ENCODE data around the gene RBM14.
"Not testable (repeated sequence)": the region's sequence is repeated elsewhere in the genome, so short reads cannot be mapped to it uniquely, and the experiment has no call there.

Gene RBM14

DNA sequence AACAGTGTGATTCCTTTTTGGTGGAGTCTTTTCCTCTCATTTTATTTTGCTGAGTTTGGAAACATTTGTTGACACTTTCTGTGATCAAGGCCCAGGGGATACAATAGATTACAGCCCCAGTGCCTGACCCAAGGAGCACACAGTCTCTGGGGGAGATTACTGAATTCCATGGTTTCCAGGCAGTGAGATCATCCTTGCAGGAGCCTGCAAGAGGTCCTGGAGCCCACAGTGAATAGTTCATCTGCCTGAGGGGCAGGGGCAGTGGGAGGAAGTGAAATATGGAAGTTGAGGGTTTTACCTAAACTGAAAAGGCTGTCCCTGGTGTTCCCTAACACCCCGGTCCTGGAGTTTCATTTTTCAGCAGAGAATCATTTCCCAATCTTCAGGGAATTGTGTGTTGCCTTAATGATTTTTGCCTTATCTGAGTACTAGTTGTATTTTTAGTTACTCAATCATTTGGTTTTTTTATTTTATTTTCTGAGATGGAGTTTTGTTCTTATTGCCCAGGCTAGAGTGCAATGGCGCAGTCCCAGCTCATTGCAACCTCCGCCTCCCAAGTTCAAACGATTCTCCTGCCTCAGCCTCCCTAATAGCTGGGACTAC is 15.7 kb upstream of the RBM14 start:
- no peak for DNase-seq

DNA sequence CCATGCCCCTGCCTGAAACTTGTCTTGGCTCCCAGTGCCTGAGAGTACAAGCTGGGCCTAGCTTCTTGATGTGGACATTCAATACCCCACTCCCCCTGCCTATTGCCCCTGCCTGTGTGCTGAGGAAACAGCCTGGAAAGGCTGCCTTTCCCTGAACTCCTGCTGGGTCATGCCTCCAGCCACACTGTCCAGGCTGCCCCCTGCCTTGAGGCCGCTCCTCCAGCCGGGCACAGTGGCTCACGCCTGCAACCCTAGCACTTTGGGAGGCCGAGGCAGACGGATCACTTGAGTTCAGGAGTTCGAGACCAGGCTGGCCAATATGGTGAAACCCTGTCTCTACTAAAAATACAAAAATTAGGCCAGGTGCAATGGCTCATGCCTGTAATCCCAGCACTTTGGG is 13.4 kb upstream of the RBM14 start:
- no peak for DNase-seq

DNA sequence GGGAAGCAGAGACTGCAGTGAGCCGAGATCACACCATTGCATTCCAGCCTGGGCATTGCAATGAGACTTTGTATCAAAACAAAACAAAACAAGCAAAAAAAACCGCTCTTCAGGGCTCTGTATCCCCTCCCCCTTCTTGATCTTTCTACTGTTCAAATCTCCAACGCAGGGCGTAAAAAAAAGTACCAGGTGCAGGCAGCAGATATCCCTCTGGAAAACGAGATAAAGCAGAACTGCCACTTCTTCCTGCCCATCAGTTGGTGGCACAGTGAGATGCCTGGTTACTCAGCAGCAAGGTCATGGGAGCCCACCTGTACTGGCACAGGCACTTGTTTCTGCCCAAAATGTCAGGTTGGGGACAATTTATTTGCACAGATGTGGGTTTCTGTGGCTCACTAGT is 12.3 kb upstream of the RBM14 start:
- no peak for DNase-seq

DNA sequence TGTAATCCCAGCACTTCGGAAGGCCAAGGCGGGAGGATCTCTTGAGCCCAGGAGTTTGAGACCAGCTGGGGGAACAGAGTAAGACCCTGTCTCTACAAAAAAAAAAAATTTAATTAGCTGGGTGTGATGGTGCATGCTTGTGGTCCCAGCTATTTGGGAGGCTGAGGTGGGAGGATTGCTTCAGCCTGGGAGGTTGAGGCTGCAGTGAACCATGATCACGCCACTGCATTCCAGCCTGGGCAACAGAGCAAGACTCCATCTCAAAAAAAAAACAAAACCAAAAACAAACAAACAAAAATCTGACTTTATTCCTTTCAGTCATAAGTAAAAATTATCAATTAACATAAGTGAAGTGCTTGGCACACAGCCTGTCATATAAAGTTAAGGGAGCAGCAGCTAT is 9.8 kb upstream of the RBM14 start:
- not testable (repeated sequence) for DNase-seq

DNA sequence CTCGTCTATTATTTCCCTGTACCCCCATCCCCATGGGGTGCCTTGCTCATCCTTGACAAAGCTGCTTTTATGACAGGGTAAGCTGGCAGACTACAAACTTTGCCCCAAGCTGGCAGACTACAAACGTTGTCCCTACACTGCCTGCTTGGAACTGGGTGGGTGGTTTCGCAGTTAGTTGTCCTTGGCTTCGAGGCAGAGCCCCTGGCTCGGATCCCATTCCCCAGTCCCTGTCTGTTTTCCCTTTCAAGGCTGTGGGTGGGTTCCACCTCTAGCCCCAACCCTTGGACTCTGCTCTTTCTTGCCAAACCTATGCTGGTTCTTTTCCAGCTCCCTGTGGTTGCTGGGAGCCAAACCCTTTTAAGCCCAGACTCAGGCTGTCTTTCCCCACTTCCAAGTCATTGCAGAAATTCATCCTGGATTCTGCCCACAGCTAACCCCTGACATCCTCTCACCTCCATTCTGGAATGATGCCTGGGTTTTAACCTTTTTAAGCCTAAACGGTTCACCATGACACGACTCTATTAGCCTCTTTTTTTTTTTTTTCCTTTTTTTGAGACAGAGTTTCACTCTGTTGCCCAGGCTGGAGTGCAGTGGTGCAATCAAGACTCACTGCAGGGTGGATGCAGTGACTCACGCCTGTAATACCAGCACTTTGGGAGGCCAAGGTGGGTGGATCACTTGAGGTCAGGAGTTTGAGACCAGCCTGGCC is 9.2 kb upstream of the RBM14 start:
- no peak for DNase-seq

DNA sequence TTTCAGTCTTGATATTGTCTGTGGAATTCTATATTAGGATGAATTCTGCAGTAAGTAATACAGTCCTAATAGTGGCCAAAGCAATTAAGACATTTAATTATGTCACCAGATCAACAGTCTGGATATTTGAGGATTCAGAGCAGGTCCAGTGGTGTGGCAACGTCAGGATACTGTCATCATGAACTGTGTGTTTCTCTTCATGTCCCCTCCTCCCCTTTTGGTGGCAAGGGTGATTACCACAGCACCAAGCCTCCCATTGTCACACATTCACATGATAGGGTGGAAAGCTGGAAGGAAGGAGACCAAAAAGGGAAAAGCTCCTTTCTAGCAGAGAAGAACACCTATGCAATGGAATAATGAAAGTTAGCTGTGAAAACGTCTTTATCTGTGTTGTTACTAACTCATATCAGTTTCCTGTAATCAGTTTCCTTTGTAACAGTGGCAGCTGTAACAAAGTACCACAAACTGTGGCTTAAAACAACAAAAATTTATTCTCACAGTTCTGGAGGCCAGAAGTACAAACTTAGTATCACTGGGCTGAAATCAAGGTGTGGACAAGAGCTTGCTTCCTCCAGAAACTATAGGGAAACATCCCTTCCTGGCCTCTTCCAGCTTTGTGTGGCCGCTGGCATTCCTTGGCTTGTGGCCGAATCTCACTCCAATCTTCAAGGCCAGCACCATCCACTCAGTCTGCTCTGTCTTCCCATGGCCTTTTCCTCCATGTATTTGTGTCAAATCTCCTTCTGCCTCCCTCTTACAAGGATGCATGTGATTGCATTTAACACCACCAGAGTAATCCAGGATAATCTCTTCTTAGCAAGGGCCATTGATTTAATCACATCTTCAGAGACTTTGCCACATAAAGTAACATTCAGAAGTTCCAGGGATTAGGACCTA is 6.5 kb upstream of the RBM14 start:
- DNase-seq: no peak

DNA sequence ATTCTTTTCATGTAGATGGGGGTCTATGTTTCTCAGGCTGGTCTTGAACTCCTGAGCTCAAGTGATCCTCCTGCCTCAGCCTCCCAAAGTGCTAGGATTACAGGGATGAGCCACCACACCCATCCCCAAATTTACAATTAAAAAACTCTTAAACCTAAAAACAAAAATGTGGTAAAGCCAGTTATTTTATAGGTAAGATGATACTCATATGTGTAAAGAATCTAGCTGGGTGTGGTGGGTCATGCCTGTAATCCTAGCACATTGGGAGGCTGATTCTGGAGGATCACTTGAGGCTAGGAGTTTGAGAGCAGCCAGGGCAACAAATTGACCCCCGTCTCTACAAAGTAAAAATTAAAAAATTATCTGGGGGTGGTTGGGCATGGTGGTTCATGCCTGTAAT is 4.0 kb upstream of the RBM14 start:
- DNase-seq: no peak

DNA sequence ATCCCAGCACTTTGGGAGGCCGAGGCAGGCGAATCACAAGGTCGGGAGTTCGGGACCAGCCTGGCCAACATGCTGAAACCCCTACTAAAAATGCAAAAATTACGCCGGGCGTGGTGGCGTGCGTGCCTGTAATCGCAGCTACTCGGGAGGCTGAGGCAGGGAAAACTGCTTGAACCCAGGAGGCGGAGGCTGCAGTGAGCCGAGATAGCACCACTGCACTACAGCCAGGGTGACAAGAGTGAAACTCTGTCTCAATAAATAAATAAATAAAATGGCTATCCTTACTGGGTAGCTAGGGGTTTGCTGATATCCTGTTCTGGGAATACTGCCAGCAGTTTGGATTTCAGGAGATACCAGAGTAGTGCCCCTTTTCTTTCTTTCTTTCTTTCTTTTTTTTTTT is 2.4 kb upstream of the RBM14 start:
- DNase-seq: no peak

DNA sequence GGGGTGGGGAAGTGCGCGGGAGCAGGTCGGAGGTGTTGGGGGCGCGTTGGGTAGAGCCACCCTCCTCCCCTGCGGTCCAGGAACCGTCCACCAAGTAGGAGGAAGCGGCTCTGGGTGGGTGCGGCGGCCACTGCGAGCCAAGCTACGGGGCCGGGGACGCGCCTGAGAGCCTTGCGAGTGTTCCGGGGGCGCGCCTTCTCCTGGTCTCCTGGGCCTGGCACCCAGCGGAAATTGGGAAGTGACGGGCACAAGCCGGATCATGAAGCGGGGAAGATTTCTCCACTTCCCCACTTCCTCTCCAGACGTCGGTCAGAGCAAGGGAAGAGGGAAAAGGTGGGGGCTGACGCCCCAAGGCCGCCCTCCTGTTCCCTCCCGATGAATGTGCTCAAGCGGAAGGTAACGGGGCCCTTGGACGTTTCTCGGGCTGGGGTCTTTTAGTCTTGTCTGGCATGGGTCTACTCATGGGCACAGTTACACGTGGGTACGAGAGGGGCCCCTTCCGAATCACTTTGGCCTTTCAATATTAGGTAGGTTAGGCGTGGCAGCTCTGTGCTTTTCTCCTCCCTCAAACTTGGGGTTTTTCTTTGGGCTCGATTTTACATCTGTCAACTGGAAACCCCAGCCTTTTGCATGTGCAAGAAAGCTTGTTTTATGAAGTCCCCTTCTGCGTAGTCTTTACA is 865 bp downstream of the RBM14 start:
- no peak for DNase-seq

DNA sequence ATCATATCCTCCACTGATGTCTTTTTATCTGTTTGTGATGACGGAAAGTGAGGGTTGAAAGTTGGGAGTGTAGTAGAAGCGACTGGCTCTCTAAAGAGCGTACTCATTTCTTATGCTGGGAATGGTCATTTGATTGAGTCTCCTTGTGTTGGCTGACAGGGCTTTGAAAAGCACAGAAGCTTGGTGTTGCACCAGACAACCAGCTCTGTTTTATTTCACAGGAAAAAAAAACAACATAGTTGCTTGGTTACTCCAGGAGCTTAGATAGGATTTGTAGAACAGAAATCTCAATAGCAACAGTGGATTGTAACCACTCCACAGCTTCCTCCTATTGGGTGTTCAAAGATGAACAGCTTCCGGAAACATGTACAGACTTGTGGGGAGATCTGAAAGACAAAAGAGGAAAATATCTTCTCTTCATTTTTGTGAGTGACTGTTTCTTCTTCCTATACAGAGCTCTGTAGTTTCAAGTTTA is 2.7 kb downstream of the RBM14 start:
- DNase-seq: peak; percentile 59

DNA sequence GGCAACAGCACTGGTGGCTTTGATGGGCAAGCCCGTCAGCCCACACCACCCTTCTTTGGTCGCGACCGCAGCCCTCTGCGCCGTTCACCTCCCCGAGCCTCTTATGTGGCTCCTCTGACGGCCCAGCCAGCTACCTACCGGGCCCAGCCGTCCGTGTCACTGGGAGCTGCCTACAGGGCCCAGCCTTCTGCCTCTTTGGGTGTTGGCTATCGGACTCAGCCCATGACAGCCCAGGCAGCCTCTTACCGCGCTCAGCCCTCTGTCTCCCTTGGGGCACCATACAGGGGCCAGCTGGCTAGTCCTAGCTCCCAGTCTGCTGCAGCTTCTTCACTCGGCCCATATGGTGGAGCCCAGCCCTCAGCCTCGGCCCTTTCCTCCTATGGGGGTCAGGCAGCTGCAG is 8.0 kb downstream of the RBM14 start:
- no peak for DNase-seq

DNA sequence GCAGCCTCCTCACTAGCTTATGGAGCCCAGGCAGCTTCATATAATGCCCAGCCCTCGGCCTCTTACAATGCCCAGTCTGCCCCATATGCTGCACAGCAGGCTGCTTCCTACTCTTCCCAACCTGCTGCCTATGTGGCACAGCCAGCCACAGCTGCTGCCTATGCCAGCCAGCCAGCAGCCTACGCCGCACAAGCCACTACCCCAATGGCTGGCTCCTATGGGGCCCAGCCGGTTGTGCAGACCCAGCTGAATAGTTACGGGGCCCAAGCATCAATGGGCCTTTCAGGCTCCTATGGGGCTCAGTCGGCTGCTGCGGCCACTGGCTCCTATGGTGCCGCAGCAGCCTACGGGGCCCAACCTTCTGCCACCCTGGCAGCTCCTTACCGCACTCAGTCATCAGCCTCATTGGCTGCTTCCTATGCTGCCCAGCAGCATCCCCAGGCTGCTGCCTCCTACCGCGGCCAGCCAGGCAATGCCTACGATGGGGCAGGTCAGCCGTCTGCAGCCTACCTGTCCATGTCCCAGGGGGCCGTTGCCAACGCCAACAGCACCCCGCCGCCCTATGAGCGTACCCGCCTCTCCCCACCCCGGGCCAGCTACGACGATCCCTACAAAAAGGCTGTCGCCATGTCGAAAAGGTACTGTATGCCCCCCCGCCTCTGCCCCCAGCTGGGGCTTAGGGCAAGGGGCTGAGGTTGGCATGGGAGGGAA is 8.8 kb downstream of the RBM14 start:
- no peak for DNase-seq

DNA sequence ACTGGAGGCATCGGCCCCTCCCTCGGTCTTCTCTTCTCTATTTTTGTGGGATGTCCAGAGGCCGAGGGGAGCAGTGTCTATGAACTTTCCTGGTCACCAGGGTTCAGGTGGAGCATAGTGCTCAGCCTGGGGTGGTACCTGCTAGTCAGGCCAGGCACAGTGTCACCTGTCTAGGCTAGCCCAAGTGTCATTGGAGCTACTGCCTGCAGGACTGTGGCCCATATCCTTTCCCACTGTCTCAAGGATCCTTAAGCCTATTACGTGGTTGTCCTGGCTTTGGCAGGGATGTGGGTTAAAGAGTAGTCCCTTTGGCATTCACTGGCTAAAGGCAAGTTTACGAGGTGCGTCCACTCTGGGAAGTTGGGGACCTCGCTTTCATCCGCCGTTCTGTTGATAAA is 9.3 kb downstream of the RBM14 start:
- DNase-seq: no peak

DNA sequence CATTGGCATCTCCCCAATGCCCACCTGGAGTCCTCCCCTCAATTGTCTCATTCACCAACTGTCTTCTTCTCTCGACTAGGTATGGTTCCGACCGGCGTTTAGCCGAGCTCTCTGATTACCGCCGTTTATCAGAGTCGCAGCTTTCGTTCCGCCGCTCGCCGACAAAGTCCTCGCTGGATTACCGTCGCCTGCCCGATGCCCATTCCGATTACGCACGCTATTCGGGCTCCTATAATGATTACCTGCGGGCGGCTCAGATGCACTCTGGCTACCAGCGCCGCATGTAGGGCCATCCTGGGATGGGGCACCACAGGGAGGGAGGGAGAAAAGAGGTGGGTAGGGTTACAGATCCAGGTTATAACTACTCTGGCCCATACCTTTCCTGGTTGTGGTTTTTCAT is 10.0 kb downstream of the RBM14 start:
- no peak for DNase-seq

DNA sequence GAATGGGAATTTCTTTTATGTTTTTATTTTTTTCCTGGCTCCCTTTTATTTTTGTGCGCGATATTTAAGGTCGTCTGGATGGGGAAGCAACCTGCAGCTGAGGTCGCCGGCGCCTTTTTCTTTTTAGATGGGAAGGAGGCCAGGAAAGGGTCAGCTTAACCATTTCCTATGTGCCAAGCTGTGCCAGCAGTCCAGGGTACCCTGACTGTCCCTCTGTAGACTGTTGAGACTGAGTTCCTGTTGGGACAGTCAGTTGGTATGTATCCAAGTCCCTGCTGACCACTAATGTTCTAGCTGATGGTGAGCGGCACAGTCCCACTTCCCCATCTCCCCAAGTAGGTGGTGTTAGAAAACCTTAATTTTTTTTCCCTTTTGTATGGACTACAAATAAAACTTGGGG is 10.5 kb downstream of the RBM14 start:
- DNase-seq: no peak

DNA sequence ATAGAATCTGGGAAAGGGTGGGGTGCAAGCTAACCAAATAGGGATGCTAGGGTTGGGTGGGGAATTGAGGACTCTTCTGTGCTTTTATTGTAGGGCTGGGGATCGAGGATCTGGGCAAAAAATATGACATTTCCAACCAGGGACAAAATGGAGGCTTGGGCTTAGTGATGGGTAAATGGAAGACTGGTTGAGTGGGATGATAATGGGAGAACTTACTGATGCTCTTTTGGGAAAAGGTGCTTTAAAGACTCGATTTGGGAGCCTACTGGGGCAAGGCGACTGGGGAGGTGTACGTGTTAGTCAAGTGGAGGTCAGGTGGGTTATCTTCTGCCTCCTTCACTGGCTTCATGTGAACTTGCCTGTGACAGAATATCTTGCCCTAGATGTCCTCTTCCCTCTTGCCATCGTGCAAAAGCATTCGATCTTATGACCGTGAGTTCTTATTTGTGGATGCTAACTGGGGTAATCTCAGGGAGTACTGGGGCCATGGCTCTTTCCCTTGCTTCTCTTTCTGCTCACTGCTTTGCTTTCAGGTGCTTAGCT is 11.7 kb downstream of the RBM14 start:
- no peak for DNase-seq

DNA sequence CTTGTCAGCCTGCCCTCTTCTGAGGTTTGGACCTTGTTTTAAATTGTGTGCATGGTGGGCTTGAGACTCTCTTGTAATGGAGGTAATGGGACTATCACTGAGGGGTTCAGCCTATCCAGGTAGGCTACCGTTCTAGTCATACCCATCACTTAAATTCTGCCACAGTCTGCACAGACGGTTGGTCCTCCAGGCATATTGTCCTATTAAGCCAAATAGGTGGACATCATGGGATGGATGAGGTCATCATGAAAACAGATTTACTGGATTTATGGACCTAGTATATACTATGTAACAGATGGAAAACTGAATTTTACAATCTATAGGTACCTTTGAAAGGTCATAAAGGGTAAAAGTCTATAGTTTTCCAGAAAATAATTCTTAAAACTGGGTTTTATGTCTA is 12.9 kb downstream of the RBM14 start:
- no peak for DNase-seq

DNA sequence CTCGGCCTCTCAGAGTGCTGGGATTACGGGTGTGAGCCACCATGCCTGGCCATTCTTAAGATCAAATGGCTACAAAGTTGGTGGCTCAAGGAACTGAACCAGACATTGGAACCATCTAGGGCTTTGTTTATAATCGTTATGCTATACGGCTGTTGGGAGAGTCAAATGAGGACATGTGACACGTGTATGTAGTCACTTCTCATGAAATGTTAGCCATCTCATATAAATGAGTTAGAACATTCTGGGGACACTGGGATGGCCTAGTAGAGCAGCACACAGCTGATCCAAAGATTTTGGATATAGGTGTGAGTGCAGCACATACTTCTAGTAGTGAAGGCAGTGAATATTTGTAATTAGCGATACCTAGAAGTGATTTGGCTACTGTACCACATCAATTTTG is 15.5 kb downstream of the RBM14 start:
- no peak for DNase-seq

DNA sequence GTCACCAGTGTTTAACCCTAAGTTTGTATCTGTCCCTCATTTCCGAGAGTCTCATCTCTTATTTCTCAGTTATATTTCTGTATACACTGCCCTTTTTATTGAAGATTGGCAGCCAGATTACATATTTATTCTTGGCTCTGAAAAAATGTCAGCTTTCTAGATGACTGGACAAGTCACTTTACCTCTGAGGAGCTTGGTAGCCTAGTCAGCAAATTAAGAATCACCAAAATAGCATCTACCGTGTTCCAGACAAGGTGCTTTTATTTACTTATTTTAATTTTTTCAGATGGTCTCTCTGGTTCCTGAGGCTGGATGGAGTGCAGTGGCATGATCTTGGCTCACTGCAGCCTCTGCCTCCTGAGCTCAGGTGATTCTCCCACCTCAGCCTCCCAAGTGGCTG is 16.5 kb downstream of the RBM14 start:
- no peak for DNase-seq

DNA sequence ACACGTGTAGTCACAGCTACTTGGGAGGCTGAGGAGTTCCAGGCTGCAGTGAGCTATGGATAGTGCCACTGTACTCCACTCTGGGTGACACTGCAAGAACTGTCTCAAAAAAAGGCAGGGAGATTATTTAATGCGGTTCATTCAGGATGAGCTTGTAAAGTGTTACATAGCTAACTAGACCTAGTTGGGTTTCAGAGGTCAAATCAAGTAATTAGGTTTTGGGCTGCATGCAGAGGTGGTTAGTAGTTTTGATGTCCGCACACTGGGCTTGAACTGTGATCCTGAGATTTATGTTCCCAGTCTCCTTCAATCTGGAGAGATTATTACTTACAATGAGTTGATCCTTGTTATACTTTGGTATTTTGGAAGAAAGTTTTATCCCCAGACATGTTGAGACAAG is 20.0 kb downstream of the RBM14 start:
- no peak for DNase-seq

DNA sequence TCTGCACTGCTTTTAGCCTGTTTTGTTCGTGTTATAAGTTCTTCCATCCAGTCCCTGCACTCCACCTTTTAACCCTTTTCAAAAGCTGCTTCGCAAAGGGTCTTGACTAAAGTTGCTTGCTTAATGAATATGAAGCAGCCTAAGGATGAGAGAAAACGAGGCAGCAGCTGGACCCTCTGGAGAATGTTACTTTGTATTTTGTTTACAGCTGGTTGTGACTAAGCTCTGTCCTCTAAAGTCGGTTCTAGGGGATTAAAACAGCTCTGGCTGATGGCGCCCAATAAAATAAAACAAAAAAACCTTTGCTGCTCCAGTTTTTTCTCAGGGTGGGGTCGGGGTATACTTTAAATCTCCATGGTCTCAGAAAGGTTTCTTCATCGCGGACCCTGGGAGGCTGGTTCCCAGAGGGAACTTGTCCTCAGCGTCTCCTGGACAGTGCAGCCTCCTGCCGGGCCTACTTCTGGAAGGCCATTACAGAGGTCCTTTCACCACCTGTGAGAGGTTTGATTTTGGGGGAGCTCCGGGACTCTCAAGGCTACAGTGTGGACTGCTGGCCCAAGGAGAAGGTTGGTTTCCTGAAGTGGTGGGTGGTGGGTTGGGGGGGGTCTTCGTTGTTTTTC is 21.2 kb downstream of the RBM14 start:
- no peak for DNase-seq
